ENCODE results near the gene ZNF391. TPM values are rescaled to one million over a fixed set of nuclear protein-coding genes. Genes with fewer than 3 reads are reported as not detected.

The ZNF391 gene
- total RNA-seq (0.37 and 0.42 TPM in 2 replicates), polyA plus RNA-seq (0.13 and 0.17 TPM in 2 replicates), polyA minus RNA-seq (0.15 and 0.25 TPM in 2 replicates), Bru-seq, nascent RNA (percentile 30 among the genes with signal in this experiment), BruChase-seq, experiment 1, labeled RNA remaining after a 6-hour chase (percentile 22 among the genes with signal in this experiment), BruChase-seq, experiment 2, labeled RNA remaining after a 2-hour chase (percentile 28 among the genes with signal in this experiment)
- polyA plus RNA-seq (2011; cell fraction: cytosol; rRNA removed), result 0.25 and 0.26 TPM in 2 replicates
- 0.21 and 0.22 TPM in 2 replicates for polyA plus RNA-seq (2011; cell fraction: nucleus; rRNA removed)
- 0.62 and 1.3 TPM in 2 replicates for polyA plus RNA-seq (2012)
- polyA minus RNA-seq (2011; cell fraction: cytosol; rRNA and poly(A)+ RNA removed), result not detected
- polyA minus RNA-seq (2011; cell fraction: nucleus; rRNA and poly(A)+ RNA removed), result 0.10 TPM in 1 of 2 replicates, not detected in the other
- long read RNA-seq, partial matches to known transcripts, result 0 of 1 reads
- long read RNA-seq, other reads (novel, unspliced or antisense), result 0 of 1 reads

DNA sequence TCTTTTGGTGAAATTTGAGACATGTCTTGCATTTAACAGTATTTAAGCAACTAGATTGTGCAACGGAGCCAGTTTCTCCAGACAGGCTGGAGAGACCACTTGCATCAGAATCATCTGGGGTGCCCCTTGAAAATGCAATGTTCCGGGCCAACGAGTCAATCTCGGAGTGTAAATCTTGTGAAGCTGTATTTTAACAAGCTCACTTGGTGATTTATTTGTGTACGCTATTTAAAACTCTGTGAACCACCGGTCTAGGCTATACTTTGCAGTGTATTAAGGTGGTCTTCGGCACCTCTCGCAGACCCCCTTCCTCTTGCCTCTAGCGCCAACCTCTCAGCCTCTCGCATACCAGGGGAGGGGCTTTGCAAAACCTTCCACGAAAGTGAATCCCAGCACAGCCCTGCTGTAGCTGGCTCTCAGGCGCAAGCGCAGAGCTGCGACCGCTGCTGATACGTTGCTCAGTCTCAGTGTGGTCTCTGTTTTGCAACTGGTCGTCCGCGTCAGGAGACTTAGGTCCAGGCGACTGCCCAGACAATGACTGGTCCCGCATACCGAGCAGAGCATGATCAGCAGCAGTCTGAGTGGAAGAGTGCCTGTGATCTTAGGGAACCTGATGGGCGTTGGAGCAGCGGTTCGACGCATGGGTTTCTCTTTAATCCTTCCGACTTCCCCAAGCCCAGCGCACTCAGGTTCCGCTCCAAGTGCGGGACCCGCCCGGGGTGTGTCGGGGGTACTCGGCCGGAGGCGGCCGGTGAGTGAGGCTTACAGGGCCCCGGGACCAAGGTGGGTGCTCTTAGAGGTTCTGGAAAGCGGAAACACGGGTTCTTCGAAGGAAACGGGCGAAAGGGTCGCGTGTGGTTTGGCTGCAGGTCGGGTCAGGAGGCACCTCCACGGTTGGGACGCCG lies at the start of gene ZNF391:
ZNF391 (plus strand) TSS at position 467 of the 905 bp plus-strand sequence. CDS start 11,612 bp downstream, outside the sequence.
- no TSS peak for BruUV-seq (replicated peaks)
- Histone ChIP-seq H2AFZ (ENCODE audit: low read depth, low read length) (peak within 1 kb of the TSS; percentile 96), H4K20me1 (replicated peaks; ENCODE audit: control insufficient read depth, extremely low read depth, insufficient read depth, low read length) (no peaks in the 10 kb centered on the region), H3K9ac (replicated peaks; ENCODE audit: extremely low read depth, insufficient read depth, low read length) (peak within 1 kb of the TSS; percentile 48), H3K27me3 (ENCODE audit: control insufficient read depth in 2 of 2, insufficient read depth in 2 of 2, low read length in 2 of 2) (no peaks in the 10 kb centered on the region), H3K4me3 (replicated peaks in 1 of 3; ENCODE audit: insufficient read depth in 1 of 3, low read depth in 1 of 3, low read length in 3 of 3) (peak within 1 kb of the TSS; percentile 58 to 66 (median 60)), H3K79me2 (ENCODE audit: control insufficient read depth, insufficient read depth, low read length) (no peaks in the 10 kb centered on the region), H3K9me3 (replicated peaks; ENCODE audit: control insufficient read depth, insufficient read depth, low read length) (no peaks in the 10 kb centered on the region), H3K4me2 (ENCODE audit: insufficient read depth, low read length) (peak within 1 kb of the TSS; percentile 97), H3K4me1 (ENCODE audit: control insufficient read depth, extremely low read depth, insufficient read depth, low read length) (peaks cover 6% of the 10 kb centered on the region), H3K9me1 (replicated peaks; ENCODE audit: control insufficient read depth, extremely low read depth, insufficient read depth, low read length) (no peaks in the 10 kb centered on the region), H3K36me3 (ENCODE audit: control insufficient read depth in 2 of 2, extremely low read depth in 1 of 2, insufficient read depth in 2 of 2, low read length in 2 of 2) (no peaks in the 10 kb centered on the region), H3K27ac (ENCODE audit: insufficient read depth, low read depth, low read length) (no peak within 1 kb of the TSS)
- intact Hi-C loops (cut with micrococcal nuclease), result no loop called here
- ChIA-PET POLR2A (no interaction called here), CTCF (interaction anchor here (1.0 to 1.5 kb wide), 2 partner anchors 130 to 364 kb away, joined by 3 to 4 read pairs; no protein-coding TSS in a partner anchor)
- FAIRE-seq (peak; percentile 85), DNase-seq (ENCODE audit: low read depth, low spot score) (peak; percentile 85)
- dilution Hi-C loops (cut with MboI; ENCODE audit: extremely low pct_ligation_motif_present, low sequenced_read_pairs), result no loop called here
- TF ChIP-seq MYC (IDR thresholded peaks at IDR 0.05; ENCODE audit: low read depth, low read length) (peak; percentile 37), FOS (IDR thresholded peaks at IDR 0.05; ENCODE audit: borderline replicate concordance, insufficient read depth, low read length) (no peak), GATA2 (IDR thresholded peaks at IDR 0.05; ENCODE audit: insufficient read depth, insufficient read length, low read depth, low read length) (no peak), EZH2 (IDR thresholded peaks at IDR 0.05; ENCODE audit: borderline replicate concordance, low read depth, low read length, severe bottlenecking) (no peak), POLR2A (IDR thresholded peaks at IDR 0.05; ENCODE audit: low read depth, low read length) (peak; percentile 39)
- TF ChIP-seq, protein P1, sequence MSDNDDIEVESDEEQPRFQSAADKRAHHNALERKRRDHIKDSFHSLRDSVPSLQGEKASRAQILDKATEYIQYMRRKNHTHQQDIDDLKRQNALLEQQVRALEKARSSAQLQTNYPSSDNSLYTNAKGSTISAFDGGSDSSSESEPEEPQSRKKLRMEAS (IDR thresholded peaks at IDR 0.05; ENCODE audit: insufficient read depth, insufficient read length), result no peak
- TF ChIP-seq, protein P2, sequence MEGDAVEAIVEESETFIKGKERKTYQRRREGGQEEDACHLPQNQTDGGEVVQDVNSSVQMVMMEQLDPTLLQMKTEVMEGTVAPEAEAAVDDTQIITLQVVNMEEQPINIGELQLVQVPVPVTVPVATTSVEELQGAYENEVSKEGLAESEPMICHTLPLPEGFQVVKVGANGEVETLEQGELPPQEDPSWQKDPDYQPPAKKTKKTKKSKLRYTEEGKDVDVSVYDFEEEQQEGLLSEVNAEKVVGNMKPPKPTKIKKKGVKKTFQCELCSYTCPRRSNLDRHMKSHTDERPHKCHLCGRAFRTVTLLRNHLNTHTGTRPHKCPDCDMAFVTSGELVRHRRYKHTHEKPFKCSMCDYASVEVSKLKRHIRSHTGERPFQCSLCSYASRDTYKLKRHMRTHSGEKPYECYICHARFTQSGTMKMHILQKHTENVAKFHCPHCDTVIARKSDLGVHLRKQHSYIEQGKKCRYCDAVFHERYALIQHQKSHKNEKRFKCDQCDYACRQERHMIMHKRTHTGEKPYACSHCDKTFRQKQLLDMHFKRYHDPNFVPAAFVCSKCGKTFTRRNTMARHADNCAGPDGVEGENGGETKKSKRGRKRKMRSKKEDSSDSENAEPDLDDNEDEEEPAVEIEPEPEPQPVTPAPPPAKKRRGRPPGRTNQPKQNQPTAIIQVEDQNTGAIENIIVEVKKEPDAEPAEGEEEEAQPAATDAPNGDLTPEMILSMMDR (IDR thresholded peaks at IDR 0.05; ENCODE audit: extremely low read depth in 1 of 2, insufficient read depth in 1 of 2, low read depth in 1 of 2, low read length in 2 of 2), result no peak
